ENCODE results near the gene IDH2.

IDH2 gene

GRCh38 chr15:90037511-90037860 is 64.8 kb downstream of the IDH2 start:
- Histone ChIP-seq H3K4me3 (ENCODE audit: low read length) (no peak overlapping the region), H3K4me1 (ENCODE audit: control insufficient read depth, low read length) (peaks cover 37% of the 10 kb centered on the region), H3F3A (ENCODE audit: control insufficient read depth, insufficient read depth) (no peaks in the 10 kb centered on the region; the same call in 1 of the 2 replicates), H3K27me3 (ENCODE audit: control insufficient read depth, low read length) (no peaks in the 10 kb centered on the region), H4K20me1 (ENCODE audit: control insufficient read depth, insufficient read depth, low read depth, low read length) (no peaks in the 10 kb centered on the region), H3K36me3 (ENCODE audit: control insufficient read depth, low read length) (no peaks in the 10 kb centered on the region), H3K9me2 (replicated peaks; ENCODE audit: control insufficient read depth, low read length) (no peaks in the 10 kb centered on the region), H3K4me2 (ENCODE audit: low read length) (no peak overlapping the region), H3K9me3 (ENCODE audit: control insufficient read depth, insufficient read depth, low read length) (no peaks in the 10 kb centered on the region), H3K27ac (ENCODE audit: low read depth, low read length) (no peak overlapping the region), H3K79me2 (ENCODE audit: control insufficient read depth, low read length) (peaks cover 68% of the 10 kb centered on the region)
- TF ChIP-seq EZH2phosphoT487 (IDR thresholded peaks at IDR 0.05; ENCODE audit: borderline replicate concordance, low read length) (no peak), CTCF (IDR thresholded peaks at IDR 0.05; ENCODE audit: low read depth, low read length, poor library complexity, severe bottlenecking) (no peak)

- H3K27me3 ChIP-seq (ENCODE audit: control insufficient read depth, low read length): no peaks in the 10 kb centered on the region
- no peak for TF ChIP-seq CTCF (IDR thresholded peaks at IDR 0.05; ENCODE audit: low read depth, low read length, poor library complexity, severe bottlenecking)
- TF ChIP-seq EZH2phosphoT487 (IDR thresholded peaks at IDR 0.05; ENCODE audit: borderline replicate concordance, low read length): no peak
- H3K27ac ChIP-seq (ENCODE audit: low read depth, low read length): no peak overlapping the region
- H4K20me1 ChIP-seq (ENCODE audit: control insufficient read depth, insufficient read depth, low read depth, low read length): no peaks in the 10 kb centered on the region
- no peak overlapping the region for H3K4me3 ChIP-seq (ENCODE audit: low read length)
- peaks cover 37% of the 10 kb centered on the region for H3K4me1 ChIP-seq (ENCODE audit: control insufficient read depth, low read length)
- H3K79me2 ChIP-seq (ENCODE audit: control insufficient read depth, low read length): peaks cover 69% of the 10 kb centered on the region
- H3K9me3 ChIP-seq (ENCODE audit: control insufficient read depth, insufficient read depth, low read length): no peaks in the 10 kb centered on the region
- no peak overlapping the region for H3K4me2 ChIP-seq (ENCODE audit: low read length)
- no peaks in the 10 kb centered on the region for H3K9me2 ChIP-seq (replicated peaks; ENCODE audit: control insufficient read depth, low read length)
- no peaks in the 10 kb centered on the region for H3K36me3 ChIP-seq (ENCODE audit: control insufficient read depth, low read length)
- no peaks in the 10 kb centered on the region; the same call in 1 of the 2 replicates for H3F3A ChIP-seq (ENCODE audit: control insufficient read depth, insufficient read depth)
Observed at GRCh38 chr15:90036806-90037510, 65.3 kb downstream of the IDH2 start.

GRCh38 chr15:90036343-90036742 is 65.9 kb downstream of the IDH2 start:
- H3K27ac ChIP-seq (ENCODE audit: low read depth, low read length): no peak overlapping the region
- H3K9me3 ChIP-seq (ENCODE audit: control insufficient read depth, insufficient read depth, low read length): no peaks in the 10 kb centered on the region
- peaks cover 41% of the 10 kb centered on the region for H3K4me1 ChIP-seq (ENCODE audit: control insufficient read depth, low read length)
- no peak overlapping the region for H3K4me3 ChIP-seq (ENCODE audit: low read length)
- H3K36me3 ChIP-seq (ENCODE audit: control insufficient read depth, low read length): no peaks in the 10 kb centered on the region
- no peaks in the 10 kb centered on the region for H3K9me2 ChIP-seq (replicated peaks; ENCODE audit: control insufficient read depth, low read length)
- H3K79me2 ChIP-seq (ENCODE audit: control insufficient read depth, low read length): peaks cover 75% of the 10 kb centered on the region
- no peak overlapping the region for H3K4me2 ChIP-seq (ENCODE audit: low read length)
- H3F3A ChIP-seq (ENCODE audit: control insufficient read depth, insufficient read depth): no peaks in the 10 kb centered on the region; the same call in 1 of the 2 replicates
- H3K27me3 ChIP-seq (ENCODE audit: control insufficient read depth, low read length): no peaks in the 10 kb centered on the region
- TF ChIP-seq CTCF (IDR thresholded peaks at IDR 0.05; ENCODE audit: low read depth, low read length, poor library complexity, severe bottlenecking) (no peak), EZH2phosphoT487 (IDR thresholded peaks at IDR 0.05; ENCODE audit: borderline replicate concordance, low read length) (no peak)
- 0 out of 2 replicates have a peak, but pooled peaks cover 2% of the 10 kb centered on the region for H4K20me1 ChIP-seq (ENCODE audit: control insufficient read depth, insufficient read depth, low read depth, low read length)
